GM12878 (cell line): ENCODE results near the gene VCL. TPM values are rescaled to one million over a fixed set of nuclear protein-coding genes. Genes with fewer than 3 reads are reported as not detected.

Experiments
- ATAC-seq: fragments of 200-7000 bp; cut with Tn5 transposase; 3 replicates; pipeline ENCODE4 v1.9.1; 2020; ENCODE audit warnings: mild to moderate bottlenecking, moderate library complexity
- BruUV-seq: library from RNA; stranded (reverse); fragments of 400-500 nt; replicated peaks from 2 replicates; lab custom pipeline; 2021; lab: Mats Ljungman, UMichigan
- CTCF ChIA-PET: fragments of 300-600 bp; sonication (Branson Sonifier 250); formaldehyde crosslinking; extraction: SDS; loops from one replicate; lab custom pipeline; 2021; ENCODE audit warnings: inconsistent platforms; lab: Yijun Ruan, JAX
- POLR2A ChIA-PET: fragments of 350-600 bp; formaldehyde crosslinking; extraction: SDS; loops from one replicate; lab custom pipeline; 2021; ENCODE audit warnings: inconsistent platforms; lab: Charles Lee
- RAD21 ChIA-PET: fragments of 300-600 bp; sonication (Branson Sonifier 250); formaldehyde crosslinking; loops from one replicate; lab custom pipeline; 2023; ENCODE audit warnings: antibody characterized with exemption; ENCODE audit not compliant: unreplicated experiment; lab: Charles Lee
- SMC1A ChIA-PET: fragments of 300-600 bp; sonication (Branson Sonifier 250); formaldehyde crosslinking; loops from one replicate; lab custom pipeline; 2023; ENCODE audit not compliant: unreplicated experiment, uncharacterized antibody; lab: Charles Lee
- DNase-seq: peaks from one replicate; pipeline ENCODE4 v3.0.0-alpha.2; 2011; ENCODE audit warnings: low read depth, low spot score
- FAIRE-seq: peaks from 3 replicates; lab custom pipeline; 2011; peaks lifted over from hg19 to GRCh38; lab: Jason Lieb, UNC
- H2AFZ ChIP-seq: 2 replicates; pipeline ENCODE4 v1.6.0; 2011; ENCODE audit warnings: low read depth, low read length, control low read depth; ENCODE audit not compliant: control insufficient read depth
- H3K27ac ChIP-seq: 2 replicates; pipeline ENCODE4 v1.5.1; 2011; ENCODE audit warnings: control low read depth; ENCODE audit not compliant: control insufficient read depth, insufficient read depth
- H3K27me3 ChIP-seq, 2 experiments: replicated peaks in 1 of 2; 2 replicates each; pipeline versions ENCODE4 v1.6.0 to v1.6.1; 2011; ENCODE audit warnings: low read length in 1 of 2; ENCODE audit not compliant: control insufficient read depth in 2 of 2, insufficient read depth in 2 of 2
- H3K36me3 ChIP-seq, 2 experiments: 2 replicates each; pipeline ENCODE4 v1.5.1; 2011; ENCODE audit warnings: low read length in 1 of 2; ENCODE audit not compliant: control insufficient read depth in 2 of 2, insufficient read depth in 2 of 2
- H3K4me1 ChIP-seq: 2 replicates; pipeline ENCODE4 v1.6.1; 2011; ENCODE audit warnings: mild to moderate bottlenecking, low read length, moderate library complexity, mixed read lengths; ENCODE audit not compliant: control insufficient read depth, insufficient read depth
- H3K4me2 ChIP-seq: 2 replicates; pipeline ENCODE4 v1.6.0; 2011; ENCODE audit warnings: control low read depth; ENCODE audit not compliant: control insufficient read depth, insufficient read depth
- H3K4me3 ChIP-seq: fragments of 200-600 bp; sonication (generic); 2 replicates; pipeline ENCODE4 v1.5.1; 2016
- H3K79me2 ChIP-seq: 2 replicates; pipeline ENCODE4 v1.6.0; 2011; ENCODE audit warnings: low read length; ENCODE audit not compliant: control insufficient read depth, insufficient read depth
- H3K9ac ChIP-seq: 2 replicates; pipeline ENCODE4 v1.8.0; 2011; ENCODE audit warnings: low read length, control low read depth, mixed read lengths; ENCODE audit not compliant: control insufficient read depth, insufficient read depth
- H3K9me3 ChIP-seq: replicated peaks from 3 replicates; pipeline ENCODE4 v1.5.1; 2011; ENCODE audit warnings: mild to moderate bottlenecking, low read length; ENCODE audit not compliant: control insufficient read depth, insufficient read depth
- H4K20me1 ChIP-seq: 2 replicates; pipeline ENCODE4 v1.6.0; 2011; ENCODE audit not compliant: control insufficient read depth, insufficient read depth
- BRCA1 ChIP-seq: IDR thresholded peaks from 2 replicates; pipeline ENCODE4 v1.6.1; 2011; ENCODE audit warnings: low read depth, low read length, improper control_type of control experiment
- CTCF ChIP-seq, 3 experiments: IDR thresholded peaks in 2 of 3; conservative IDR thresholded peaks in 1 of 3; 2 replicates each; pipeline ENCODE4 v1.5.1; 2011; ENCODE audit warnings: low read depth in 3 of 3, low read length in 3 of 3, mild to moderate bottlenecking in 3 of 3, control low read depth in 2 of 3, moderate library complexity in 2 of 3, inconsistent platforms in 1 of 3, mixed read lengths in 1 of 3; ENCODE audit not compliant: control insufficient read depth in 2 of 3, insufficient read depth in 1 of 3; ENCODE audit errors: extremely low read depth in 1 of 3
- EP300 ChIP-seq, 2 experiments: fragments of 150-350 bp in 1 of 2; IDR thresholded peaks; 2 replicates each; pipeline ENCODE4 v1.6.1; 2011 to 2012; ENCODE audit warnings: low read depth in 2 of 2, low read length in 2 of 2, borderline replicate concordance in 1 of 2, improper control_type of control experiment in 1 of 2, inconsistent platforms in 1 of 2; ENCODE audit not compliant: control insufficient read depth in 1 of 2
- HSF1 ChIP-seq: fragments of 150-350 bp; IDR thresholded peaks from 2 replicates; pipeline ENCODE4 v1.6.1; 2014; ENCODE audit warnings: mild to moderate bottlenecking, low read depth, low read length
- NFYA ChIP-seq: IDR thresholded peaks from 2 replicates; pipeline ENCODE4 v1.6.1; 2011; ENCODE audit warnings: low read depth, mild to moderate bottlenecking, low read length, improper control_type of control experiment, borderline replicate concordance
- NFYB ChIP-seq: IDR thresholded peaks from 2 replicates; pipeline ENCODE4 v1.6.1; 2011; ENCODE audit warnings: low read depth, mild to moderate bottlenecking, low read length, improper control_type of control experiment, moderate library complexity; ENCODE audit not compliant: insufficient read depth
- SP1 ChIP-seq: IDR thresholded peaks from one replicate; pipeline ENCODE4 v1.6.1; 2011; ENCODE audit warnings: low read depth, low read length
- SUPT20H ChIP-seq: IDR thresholded peaks from 2 replicates; pipeline ENCODE4 v1.6.1; 2011; ENCODE audit warnings: low read depth, mild to moderate bottlenecking, low read length, moderate library complexity, borderline replicate concordance; ENCODE audit not compliant: control insufficient read depth
- TCF12 ChIP-seq: IDR thresholded peaks from 2 replicates; pipeline ENCODE4 v1.6.1; 2011; ENCODE audit warnings: low read depth, mild to moderate bottlenecking, low read length
- TCF7 ChIP-seq: IDR thresholded peaks from 2 replicates; pipeline ENCODE4 v1.6.1; 2014; ENCODE audit warnings: antibody characterized with exemption, borderline replicate concordance
- USF1 ChIP-seq: IDR thresholded peaks from 2 replicates; pipeline ENCODE4 v1.6.1; 2011; ENCODE audit warnings: borderline replicate concordance, low read depth, mild to moderate bottlenecking, moderate library complexity, mixed read lengths, low read length; ENCODE audit not compliant: insufficient read depth; ENCODE audit errors: extremely low read length
- ZNF687 ChIP-seq: fragments of 450-650 bp; IDR thresholded peaks from 2 replicates; pipeline ENCODE4 v1.6.1; 2017; ENCODE audit warnings: mild to moderate bottlenecking, moderate library complexity
- WGBS: methylation state at CpG from one replicate; pipeline ENCODE4 v1.1.6; 2016; ENCODE audit warnings: low lambda C conversion rate; ENCODE audit not compliant: insufficient replicate concordance, insufficient coverage; ENCODE audit errors: missing lambda C conversion rate; 5-methylcytosine and 5-hydroxymethylcytosine counted together
- in situ Hi-C: fragments of 300-500 bp; cut with MboI; formaldehyde crosslinking; loops from 9 replicates; pipeline ENCODE4 v1.14.3; 2018; ENCODE audit warnings: mixed read lengths
- intact Hi-C: fragments of 100-400 bp; cut with micrococcal nuclease; formaldehyde crosslinking; loops from one replicate; pipeline ENCODE4 v1.14.2; 2022; ENCODE audit not compliant: unreplicated experiment
- polyA plus RNA-seq, 11 experiments: library from polyadenylated mRNA; depleted of rRNA in 4 of 11; unstranded in 6 of 11; stranded (reverse) in 5 of 11; fragments of >200 nt; fragmentation: Nextera tagmentation in 4 of 11; fragmentation: Illumina TruSeq in 1 of 11; extraction: Ambion mirVana in 4 of 11; extraction: Trizol in 1 of 11; gene quantifications; 1 replicate in 1 of 11; 2 replicates in 10 of 11; pipeline versions ENCODE4 v1.2.1 to v1.2.3, GENCODE V29; 2011 to 2016; ENCODE audit warnings: inconsistent platforms in 2 of 11, missing spikeins in 2 of 11, low read depth in 1 of 11
- total RNA-seq, 4 experiments: library from RNA; depleted of rRNA in 3 of 4; stranded (reverse); fragments of >200 nt in 3 of 4; fragmentation: Illumina TruSeq in 1 of 4; extraction: Trizol in 1 of 4; gene quantifications; 2 replicates each; pipeline versions ENCODE4 v1.2.1 to v1.2.3, GENCODE V29; 2013 to 2021

VCL gene
- total and polyA plus RNA-seq, 10 of the 15 experiments (the other 5 are each of a cell fraction or from before 2014, with no cell fraction given), result 6.7 to 54.6 (median 24.3) TPM

GRCh38 chr10:73959484-73960243 is 38.3 kb upstream of the VCL start:
- POLR2A ChIA-PET, result interaction anchor here (0.5 to 1.3 kb wide), 7 partner anchors 8 to 92 kb away, joined by 3 to 4 read pairs (median 3); no protein-coding TSS in a partner anchor
- Histone ChIP-seq H3K27ac (peak overlapping the region; percentile 35; the same call in 1 of the 2 replicates), H3K4me3 (no peak overlapping the region)
- TF ChIP-seq USF1, result no peak
- TF ChIP-seq CTCF (IDR thresholded peaks at IDR 0.05 in 2 of 3, conservative IDR thresholded peaks at IDR 0.05 in 1 of 3; ENCODE audit: control insufficient read depth in 2 of 3, extremely low read depth in 1 of 3, insufficient read depth in 1 of 3, low read depth in 3 of 3, low read length in 3 of 3), result no peak
- TF ChIP-seq ZNF687, result 0 out of 2 replicates have a peak, but pooled peaks have one; percentile 28
- no peak for TF ChIP-seq TCF7
- TF ChIP-seq TCF12, result no peak
- no peak for TF ChIP-seq NFYA
- TF ChIP-seq SUPT20H, result no peak
- no peak for TF ChIP-seq NFYB
- no peak for TF ChIP-seq EP300 (IDR thresholded peaks at IDR 0.05; ENCODE audit: borderline replicate concordance in 1 of 2, control insufficient read depth in 1 of 2, low read depth in 2 of 2, low read length in 2 of 2)
- TF ChIP-seq HSF1, result no peak
- no peak for TF ChIP-seq BRCA1
- TF ChIP-seq SP1, result no peak

More at GRCh38 chr10:73959484-73960243, 38.3 kb upstream of the VCL start:
- in situ Hi-C loops, result no loop called here
- Histone ChIP-seq H3K36me3 (no peaks in the 10 kb centered on the region), H4K20me1 (no peaks in the 10 kb centered on the region), H3K9ac (peak overlapping the region; percentile 28; the same call in 1 of the 2 replicates), H3K4me1 (peaks cover 54% of the 10 kb centered on the region), H3K9me3 (no peaks in the 10 kb centered on the region), H3K79me2 (no peaks in the 10 kb centered on the region), H3K4me2 (peak overlapping the region; percentile 31), H3K27me3 (no peaks in the 10 kb centered on the region), H2AFZ (peak overlapping the region; percentile 73)
- RAD21 ChIA-PET, result interaction anchor here (0.7 to 4.5 kb wide), 7 partner anchors 32 to 120 kb away, joined by 3 to 58 read pairs (median 3); no protein-coding TSS in a partner anchor
- intact Hi-C loops, result loop anchor here (5.0 kb wide), 3 partner anchors 38 to 138 kb away; partner anchors contain the start of gene VCL
- peak; percentile 30 for DNase-seq
- FAIRE-seq, result no peak
- peak; percentile 49 for ATAC-seq
- CTCF ChIA-PET, result interaction anchor here (0.6 to 5.7 kb wide), 12 partner anchors 9 to 144 kb away, joined by 3 to 92 read pairs (median 6); no protein-coding TSS in a partner anchor
- WGBS, result 73% methylated on average over 6 of the region's 6 CpGs
- BruUV-seq, result no TSS peak
- SMC1A ChIA-PET, result interaction anchor here (0.8 to 5.9 kb wide), 13 partner anchors 9 to 219 kb away, joined by 3 to 47 read pairs (median 4); no protein-coding TSS in a partner anchor
